AG10803 (cell line): Measurements from ENCODE around the gene NSMCE3.
"Not testable (repeated sequence)": the region's sequence is repeated elsewhere in the genome, so short reads cannot be mapped to it uniquely, and the experiment has no call there.

Experiments
- DNase-seq: peaks from one replicate; pipeline ENCODE4 v3.0.0; 2010; ENCODE audit warnings: low read depth
- H3K4me3 ChIP-seq: 2 replicates; pipeline ENCODE4 v1.5.1; 2011; ENCODE audit warnings: mild to moderate bottlenecking, low read length, control low read depth
- TF ChIP-seq, protein P1 (sequence below): conservative IDR thresholded peaks from 2 replicates; pipeline ENCODE4 v1.5.1; 2011; ENCODE audit warnings: mild to moderate bottlenecking, low read length, control low read depth, inconsistent platforms

Gene NSMCE3

DNA sequence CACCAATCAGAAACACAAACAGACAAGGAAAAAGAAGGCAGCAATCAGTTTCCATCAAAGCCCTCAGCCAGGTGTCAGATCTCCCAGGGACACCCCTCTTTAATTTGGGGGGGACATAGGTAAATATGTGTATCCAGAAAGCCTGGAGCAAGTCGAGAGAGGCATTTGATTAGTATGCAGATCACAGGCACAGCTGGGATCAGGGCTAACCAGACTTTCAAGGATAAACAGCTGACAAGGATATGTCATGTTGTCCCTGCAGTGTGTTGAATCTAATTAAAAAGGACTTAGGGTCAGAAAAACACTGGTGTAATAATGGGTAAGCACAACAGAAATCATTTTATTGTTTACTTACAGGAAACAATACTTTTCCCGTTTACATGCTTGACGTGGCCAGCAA, 30.2 kb downstream of the NSMCE3 start:
- TF ChIP-seq, protein P1, sequence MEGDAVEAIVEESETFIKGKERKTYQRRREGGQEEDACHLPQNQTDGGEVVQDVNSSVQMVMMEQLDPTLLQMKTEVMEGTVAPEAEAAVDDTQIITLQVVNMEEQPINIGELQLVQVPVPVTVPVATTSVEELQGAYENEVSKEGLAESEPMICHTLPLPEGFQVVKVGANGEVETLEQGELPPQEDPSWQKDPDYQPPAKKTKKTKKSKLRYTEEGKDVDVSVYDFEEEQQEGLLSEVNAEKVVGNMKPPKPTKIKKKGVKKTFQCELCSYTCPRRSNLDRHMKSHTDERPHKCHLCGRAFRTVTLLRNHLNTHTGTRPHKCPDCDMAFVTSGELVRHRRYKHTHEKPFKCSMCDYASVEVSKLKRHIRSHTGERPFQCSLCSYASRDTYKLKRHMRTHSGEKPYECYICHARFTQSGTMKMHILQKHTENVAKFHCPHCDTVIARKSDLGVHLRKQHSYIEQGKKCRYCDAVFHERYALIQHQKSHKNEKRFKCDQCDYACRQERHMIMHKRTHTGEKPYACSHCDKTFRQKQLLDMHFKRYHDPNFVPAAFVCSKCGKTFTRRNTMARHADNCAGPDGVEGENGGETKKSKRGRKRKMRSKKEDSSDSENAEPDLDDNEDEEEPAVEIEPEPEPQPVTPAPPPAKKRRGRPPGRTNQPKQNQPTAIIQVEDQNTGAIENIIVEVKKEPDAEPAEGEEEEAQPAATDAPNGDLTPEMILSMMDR = no peak
- H3K4me3 ChIP-seq = no peak overlapping the region
- no peak for DNase-seq

DNA sequence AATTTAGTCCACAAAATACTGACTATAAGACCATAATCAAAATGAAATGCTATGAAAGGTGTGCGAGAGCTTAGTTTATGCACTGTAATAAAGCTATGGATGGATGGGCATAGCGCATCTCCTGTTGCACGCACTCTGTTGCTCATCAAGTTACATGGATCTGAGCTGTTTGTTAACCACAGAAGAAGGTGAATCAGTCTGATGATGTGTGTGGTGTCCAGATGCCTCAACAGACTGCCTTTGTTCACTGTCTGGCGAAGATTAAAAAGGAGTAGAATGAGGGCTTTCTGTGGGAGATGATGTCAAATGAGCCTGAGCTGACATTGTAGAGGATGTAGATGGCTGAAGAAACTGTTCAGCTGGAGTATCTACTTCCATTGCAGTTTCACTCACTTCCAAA, 36.1 kb downstream of the NSMCE3 start:
- H3K4me3 ChIP-seq = no peak overlapping the region
- no peak for DNase-seq
- TF ChIP-seq, protein P1 = no peak

GRCh38 chr15:29226436-29227208, 43.0 kb downstream of the NSMCE3 start:
- TF ChIP-seq, protein P1 = no peak
- H3K4me3 ChIP-seq = no peak overlapping the region
- no peak for DNase-seq

DNA sequence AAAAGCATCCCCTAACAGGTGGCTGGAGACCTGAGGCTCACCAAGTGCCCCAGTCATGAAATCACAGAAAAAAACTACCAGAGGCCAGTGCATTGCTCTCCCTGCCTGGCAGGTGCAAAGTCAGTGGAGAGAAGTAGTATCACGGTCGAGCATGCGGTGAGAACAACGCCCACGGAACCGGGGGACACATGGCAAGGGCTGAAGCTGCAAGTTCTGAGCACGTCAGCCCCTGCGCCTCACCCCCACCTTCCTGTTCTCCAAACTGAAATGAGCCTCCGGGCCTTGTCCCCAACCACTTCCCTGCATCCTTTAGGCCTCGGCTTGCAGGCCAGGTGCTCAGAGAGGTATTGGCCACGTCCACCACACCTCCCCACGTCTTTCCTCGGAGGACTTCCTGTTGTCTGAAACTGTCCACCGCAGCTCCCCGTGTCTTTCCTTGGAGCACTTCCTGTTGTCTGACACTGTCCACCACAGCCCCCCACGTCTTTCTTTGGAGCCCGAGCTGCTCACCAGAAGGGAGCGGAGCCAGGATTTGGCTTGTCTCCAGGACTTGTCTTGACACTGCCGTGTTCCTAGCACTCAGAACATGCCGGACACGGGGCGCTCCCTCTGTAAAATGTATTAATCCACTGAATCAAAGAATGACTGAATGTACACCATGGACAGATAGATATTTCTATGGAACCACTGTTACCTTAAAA, 43.9 kb downstream of the NSMCE3 start:
- TF ChIP-seq, protein P1 = no peak
- no peak for DNase-seq

DNA sequence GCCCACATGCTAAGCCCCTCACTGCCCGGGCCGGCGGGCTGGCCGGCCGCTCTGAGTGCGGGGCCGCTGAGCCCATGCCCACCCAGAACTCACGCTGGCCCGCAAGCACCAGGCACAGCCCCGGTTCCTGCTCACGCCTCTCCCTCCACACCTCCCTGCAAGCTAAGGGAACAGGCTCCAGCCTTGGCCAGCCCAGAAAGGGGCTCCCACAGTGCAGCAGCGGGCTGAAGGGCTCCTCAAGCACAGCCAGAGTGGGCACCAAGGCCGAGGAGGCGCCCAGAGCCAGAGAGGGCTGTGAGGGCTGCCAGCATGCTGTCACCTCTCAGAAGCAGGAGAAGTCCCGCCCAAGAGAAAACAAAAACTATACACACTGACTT, 44.6 kb downstream of the NSMCE3 start:
- DNase-seq, H3K4me3 ChIP-seq: not testable (repeated sequence)

More for the DNA sequence above, 43.9 kb downstream of the NSMCE3 start:
- H3K4me3 ChIP-seq = no peak overlapping the region

DNA sequence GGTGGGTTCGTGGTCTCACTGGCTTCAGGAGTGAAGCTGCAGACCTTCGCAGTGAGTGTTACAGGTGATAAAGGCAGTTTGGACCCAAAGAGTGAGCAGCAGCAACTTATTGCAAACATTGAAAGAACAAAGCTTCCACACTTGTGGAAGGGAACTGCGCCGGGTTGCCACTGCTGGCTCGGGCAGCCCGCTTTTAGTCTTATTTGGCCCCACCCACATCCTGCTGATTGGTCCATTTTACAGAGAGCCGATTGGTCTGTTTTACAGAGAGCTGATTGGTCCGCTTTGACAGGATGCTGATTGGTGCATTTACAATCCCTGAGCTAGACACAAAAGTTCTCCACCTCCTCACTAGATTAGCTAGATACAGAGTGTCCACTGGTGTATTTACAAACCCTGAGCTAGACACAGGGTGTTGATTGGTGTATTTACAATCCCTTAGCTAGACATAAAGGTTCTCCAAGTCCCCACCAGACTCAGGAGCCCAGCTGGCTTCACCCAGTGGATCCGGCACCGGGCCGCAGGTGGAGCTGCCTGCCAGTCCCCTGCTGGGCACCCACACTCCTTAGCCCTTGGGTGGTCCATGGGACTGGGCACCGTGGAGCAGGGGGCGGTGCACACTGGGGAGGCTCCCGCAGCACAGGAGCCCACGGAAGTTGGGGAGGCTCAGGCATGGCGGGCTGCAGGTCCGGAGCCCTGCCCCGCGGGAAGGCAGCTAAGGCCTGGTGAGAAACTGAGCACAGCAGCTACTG, 45.2 kb downstream of the NSMCE3 start:
- not testable (repeated sequence) for DNase-seq, H3K4me3 ChIP-seq

DNA sequence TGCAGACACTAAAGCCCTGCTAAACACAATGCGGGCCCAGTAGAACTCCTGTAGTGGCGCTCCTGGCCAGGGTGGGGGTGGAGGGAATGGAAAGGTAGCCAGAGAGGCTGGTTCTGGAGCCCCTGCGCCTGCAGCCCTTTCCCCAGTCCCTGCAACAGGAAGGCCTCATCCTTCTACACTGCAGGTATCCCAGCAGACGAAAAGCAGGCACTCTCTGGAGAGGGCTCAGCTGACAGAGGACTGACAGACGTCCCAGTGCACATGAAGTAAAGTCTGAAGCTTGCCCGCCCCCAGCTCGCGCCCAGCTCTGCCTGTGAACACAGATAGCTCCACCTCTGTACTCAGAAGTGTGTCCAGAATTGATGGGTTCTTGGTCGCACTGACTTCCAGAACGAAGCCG, 46.0 kb downstream of the NSMCE3 start:
- TF ChIP-seq, protein P1 = no peak
- no peak for DNase-seq
- no peak overlapping the region for H3K4me3 ChIP-seq
